H1 (cell line): Measurements from ENCODE around the gene NDUFA11. TPM values are rescaled to one million over a fixed set of nuclear protein-coding genes. Genes with fewer than 3 reads are reported as not detected.

Source experiments
- CTCF ChIA-PET: fragments of 300-600 bp; sonication (Branson Sonifier 250); formaldehyde crosslinking; loops from one replicate; lab custom pipeline; 2021; ENCODE audit not compliant: partially characterized antibody; lab: Charles Lee
- POLR2A ChIA-PET: fragments of 300-600 bp; sonication (Branson Sonifier 250); formaldehyde crosslinking; loops from one replicate; lab custom pipeline; 2021; ENCODE audit warnings: inconsistent platforms; ENCODE audit not compliant: partially characterized antibody; lab: Charles Lee
- DNase-seq, 2 experiments: peaks; one replicate each; pipeline versions ENCODE4 v3.0.0 to v3.0.0-alpha.2; 2010 to 2022; ENCODE audit warnings: low spot score in 2 of 2, low read depth in 1 of 2, mixed read lengths in 1 of 2
- FAIRE-seq: peaks from 2 replicates; lab custom pipeline; 2011; peaks lifted over from hg19 to GRCh38; lab: Jason Lieb, UNC
- H2AFZ ChIP-seq: 2 replicates; pipeline ENCODE4 v1.8.1; 2012; ENCODE audit warnings: low read length, inconsistent platforms
- H2AK5ac ChIP-seq: 2 replicates; pipeline ENCODE4 v1.6.1; 2013; ENCODE audit warnings: low read depth, low read length
- H2BK120ac ChIP-seq: replicated peaks from 2 replicates; pipeline ENCODE3; 2013; ENCODE audit warnings: low read depth, low read length, inconsistent platforms
- H2BK12ac ChIP-seq: 2 replicates; pipeline ENCODE4 v1.6.1; 2013; ENCODE audit warnings: low read depth, low read length
- H2BK15ac ChIP-seq: 2 replicates; pipeline ENCODE4 v1.6.1; 2013; ENCODE audit warnings: low read length
- H2BK20ac ChIP-seq: 2 replicates; pipeline ENCODE4 v1.6.1; 2013; ENCODE audit warnings: low read length
- H2BK5ac ChIP-seq: 2 replicates; pipeline ENCODE4 v1.6.1; 2013; ENCODE audit warnings: low read depth, low read length
- H3K14ac ChIP-seq: 2 replicates; pipeline ENCODE4 v1.6.1; 2013; ENCODE audit warnings: inconsistent platforms; ENCODE audit not compliant: insufficient read length
- H3K18ac ChIP-seq: 2 replicates; pipeline ENCODE4 v1.6.1; 2013; ENCODE audit warnings: low read length; ENCODE audit errors: extremely low read depth
- H3K23ac ChIP-seq: 2 replicates; pipeline ENCODE4 v1.6.1; 2013; ENCODE audit warnings: inconsistent platforms; ENCODE audit not compliant: insufficient read length
- H3K23me2 ChIP-seq: 2 replicates; pipeline ENCODE4 v1.6.1; 2013; ENCODE audit warnings: low read depth, low read length
- H3K27ac ChIP-seq: 2 replicates; pipeline ENCODE4 v1.6.1; 2011; ENCODE audit warnings: low read depth, low read length, inconsistent platforms
- H3K27me3 ChIP-seq, 4 experiments: replicated peaks in 1 of 4; 1 replicate in 1 of 4; 2 replicates in 3 of 4; pipeline versions ENCODE4 v1.6.1 to v1.8.1; 2011 to 2013; ENCODE audit warnings: low read length in 3 of 4, mild to moderate bottlenecking in 3 of 4, inconsistent platforms in 2 of 4, mixed read lengths in 2 of 4, moderate library complexity in 1 of 4; ENCODE audit not compliant: control insufficient read depth in 3 of 4, insufficient read depth in 3 of 4; ENCODE audit errors: extremely low read depth in 1 of 4
- H3K36me3 ChIP-seq, 4 experiments: 2 replicates each; pipeline versions ENCODE4 v1.6.1 to v1.8.1; 2011 to 2013; ENCODE audit warnings: mild to moderate bottlenecking in 4 of 4, low read length in 3 of 4, moderate library complexity in 2 of 4, control low read depth in 1 of 4, inconsistent platforms in 1 of 4; ENCODE audit not compliant: insufficient read depth in 4 of 4, control insufficient read depth in 2 of 4
- H3K4ac ChIP-seq: replicated peaks from 2 replicates; pipeline ENCODE3; 2013; ENCODE audit warnings: low read length, low read depth, mixed read lengths, inconsistent platforms; ENCODE audit not compliant: insufficient read length
- H3K4me1 ChIP-seq, 4 experiments: replicated peaks in 1 of 4; 1 replicate in 1 of 4; 2 replicates in 3 of 4; pipeline versions ENCODE4 v1.6.1 to v1.8.1; 2011 to 2013; ENCODE audit warnings: low read length in 3 of 4, inconsistent platforms in 2 of 4, mixed read lengths in 1 of 4; ENCODE audit not compliant: insufficient read depth in 4 of 4, control insufficient read depth in 3 of 4
- H3K4me2 ChIP-seq, 2 experiments: 2 replicates each; pipeline versions ENCODE4 v1.6.1 to v1.8.1; 2011 to 2013; ENCODE audit warnings: low read depth in 2 of 2, low read length in 2 of 2, control low read depth in 1 of 2, inconsistent platforms in 1 of 2, mild to moderate bottlenecking in 1 of 2; ENCODE audit not compliant: insufficient read depth in 1 of 2
- H3K4me3 ChIP-seq, 4 experiments: fragments of 200-600, 300-600 bp in 1 of 4; sonication (generic), shearing (Covaris generic), sonication (Bioruptor Twin) in 1 of 4; 2 replicates each; pipeline versions ENCODE4 v1.5.1 to v1.8.1; 2011 to 2016; ENCODE audit warnings: low read length in 4 of 4, low read depth in 3 of 4, control low read depth in 2 of 4, inconsistent platforms in 2 of 4, mild to moderate bottlenecking in 2 of 4, mixed read lengths in 1 of 4, moderate library complexity in 1 of 4; ENCODE audit not compliant: insufficient read depth in 2 of 4; ENCODE audit errors: extremely low read depth in 1 of 4
- H3K56ac ChIP-seq: replicated peaks from 2 replicates; pipeline ENCODE3; 2013; ENCODE audit warnings: low read depth, mild to moderate bottlenecking, mixed read lengths, low read length, inconsistent platforms; ENCODE audit not compliant: insufficient read length
- H3K79me1 ChIP-seq: 2 replicates; pipeline ENCODE4 v1.6.1; 2013; ENCODE audit warnings: low read depth, low read length, control low read depth
- H3K79me2 ChIP-seq, 2 experiments: 2 replicates each; pipeline versions ENCODE4 v1.6.1 to v1.8.1; 2012 to 2013; ENCODE audit warnings: low read length in 2 of 2, mild to moderate bottlenecking in 2 of 2, inconsistent platforms in 1 of 2; ENCODE audit not compliant: insufficient read depth in 2 of 2, control insufficient read depth in 1 of 2
- H3K9ac ChIP-seq, 4 experiments: replicated peaks in 1 of 4; 1 replicate in 1 of 4; 2 replicates in 3 of 4; pipeline versions ENCODE4 v1.6.1 to v1.8.1; 2011 to 2013; ENCODE audit warnings: low read depth in 3 of 4, low read length in 3 of 4, control low read depth in 2 of 4, mild to moderate bottlenecking in 2 of 4, moderate library complexity in 2 of 4, inconsistent platforms in 1 of 4; ENCODE audit errors: extremely low read depth in 1 of 4
- H3K9me3 ChIP-seq, 2 experiments: 2 replicates each; pipeline versions ENCODE4 v1.6.1 to v1.8.1; 2012 to 2013; ENCODE audit warnings: mild to moderate bottlenecking in 2 of 2, moderate library complexity in 2 of 2, control low read depth in 1 of 2, inconsistent platforms in 1 of 2, low read depth in 1 of 2, low read length in 1 of 2, mixed read lengths in 1 of 2; ENCODE audit not compliant: insufficient read depth in 2 of 2
- H4K20me1 ChIP-seq, 2 experiments: replicated peaks in 1 of 2; 2 replicates each; pipeline versions ENCODE3 to v1.8.1; 2011 to 2013; ENCODE audit warnings: inconsistent platforms in 2 of 2, low read length in 2 of 2, mild to moderate bottlenecking in 1 of 2; ENCODE audit not compliant: insufficient read depth in 2 of 2, control insufficient read depth in 1 of 2
- H4K5ac ChIP-seq: 2 replicates; pipeline ENCODE4 v1.6.1; 2013; ENCODE audit warnings: low read length, low read depth, mixed read lengths, inconsistent platforms; ENCODE audit not compliant: insufficient read length
- H4K8ac ChIP-seq: 2 replicates; pipeline ENCODE4 v1.8.0; 2013; ENCODE audit warnings: mild to moderate bottlenecking, moderate library complexity, low read length, inconsistent platforms; ENCODE audit not compliant: insufficient read depth; ENCODE audit errors: extremely low read depth
- H4K91ac ChIP-seq: replicated peaks from 2 replicates; pipeline ENCODE3; 2013; ENCODE audit warnings: low read length, mixed read lengths, inconsistent platforms; ENCODE audit not compliant: insufficient read length
- BACH1 ChIP-seq: IDR thresholded peaks from 2 replicates; pipeline ENCODE4 v1.6.1; 2012; ENCODE audit warnings: low read length, improper control_type of control experiment
- GTF2F1 ChIP-seq: IDR thresholded peaks from 2 replicates; pipeline ENCODE4 v1.6.1; 2012; ENCODE audit warnings: low read depth, low read length, improper control_type of control experiment, borderline replicate concordance
- SIX5 ChIP-seq: IDR thresholded peaks from 2 replicates; pipeline ENCODE4 v1.6.1; 2011; ENCODE audit warnings: mild to moderate bottlenecking, low read depth, low read length
- SP4 ChIP-seq: IDR thresholded peaks from 2 replicates; pipeline ENCODE4 v1.6.1; 2012; ENCODE audit warnings: low read length, inconsistent platforms
- SUZ12 ChIP-seq: fragments of 200-600 bp; sonication (generic); IDR thresholded peaks from 2 replicates; pipeline ENCODE4 v1.6.1; 2012; ENCODE audit warnings: mild to moderate bottlenecking, inconsistent platforms, low read length, moderate library complexity, mixed read lengths
- TAF1 ChIP-seq: IDR thresholded peaks from 2 replicates; pipeline ENCODE4 v1.6.1; 2011; ENCODE audit warnings: mild to moderate bottlenecking, low read depth, low read length
- TCF12 ChIP-seq: IDR thresholded peaks from 2 replicates; pipeline ENCODE4 v1.6.1; 2011; ENCODE audit warnings: low read depth, mild to moderate bottlenecking, low read length
- WGBS, 2 experiments: shearing (Covaris generic) in 1 of 2; methylation state at CpG; one replicate each; pipeline versions ENCODE4 v1.1.6 to v1.1.7; 2013 to 2015; ENCODE audit warnings: low lambda C conversion rate in 2 of 2, mixed read lengths in 2 of 2, inconsistent platforms in 1 of 2, low coverage in 1 of 2, missing lambda C conversion rate in 1 of 2; ENCODE audit not compliant: insufficient replicate concordance in 2 of 2, insufficient coverage in 1 of 2, insufficient read length in 1 of 2; ENCODE audit errors: extremely low coverage in 1 of 2, missing lambda C conversion rate in 1 of 2; 5-methylcytosine and 5-hydroxymethylcytosine counted together
- polyA plus RNA-seq, 7 experiments: library from polyadenylated mRNA; depleted of rRNA in 3 of 7; stranded (reverse) in 5 of 7; unstranded in 2 of 7; fragments of >200 nt in 5 of 7; fragments of 200-250 nt in 2 of 7; gene quantifications; 1 replicate in 5 of 7; 2 replicates in 1 of 7; 4 replicates in 1 of 7; pipeline versions ENCODE4 v1.2.1 to v1.2.3, GENCODE V29; 2011 to 2013; ENCODE audit warnings: missing spikeins in 2 of 7, mixed read lengths in 2 of 7
- total RNA-seq: library from RNA; stranded (reverse); fragmentation: NEBNext Ultra II Directional; extraction: Animal tissue kit (Norgen Biotek cat#: 25700); gene quantifications from 2 replicates; pipeline ENCODE4 v1.2.1, GENCODE V29; 2021
- TF ChIP-seq, protein P1 (sequence below): IDR thresholded peaks from 2 replicates; pipeline ENCODE4 v1.6.1; 2012; ENCODE audit warnings: low read length, inconsistent platforms
- TF ChIP-seq, protein P2 (sequence below): IDR thresholded peaks from 2 replicates; pipeline ENCODE4 v1.6.1; 2012; ENCODE audit warnings: inconsistent platforms
- TF ChIP-seq, protein P3 (sequence below): IDR thresholded peaks from 2 replicates; pipeline ENCODE4 v1.6.1; 2011; ENCODE audit warnings: low read depth, mild to moderate bottlenecking, low read length; ENCODE audit not compliant: insufficient read depth

NDUFA11 gene
- total and polyA plus RNA-seq, 2 of the 8 experiments (the other 6 are each of a cell fraction or from before 2014, with no cell fraction given): 205 to 1,037 TPM

DNA sequence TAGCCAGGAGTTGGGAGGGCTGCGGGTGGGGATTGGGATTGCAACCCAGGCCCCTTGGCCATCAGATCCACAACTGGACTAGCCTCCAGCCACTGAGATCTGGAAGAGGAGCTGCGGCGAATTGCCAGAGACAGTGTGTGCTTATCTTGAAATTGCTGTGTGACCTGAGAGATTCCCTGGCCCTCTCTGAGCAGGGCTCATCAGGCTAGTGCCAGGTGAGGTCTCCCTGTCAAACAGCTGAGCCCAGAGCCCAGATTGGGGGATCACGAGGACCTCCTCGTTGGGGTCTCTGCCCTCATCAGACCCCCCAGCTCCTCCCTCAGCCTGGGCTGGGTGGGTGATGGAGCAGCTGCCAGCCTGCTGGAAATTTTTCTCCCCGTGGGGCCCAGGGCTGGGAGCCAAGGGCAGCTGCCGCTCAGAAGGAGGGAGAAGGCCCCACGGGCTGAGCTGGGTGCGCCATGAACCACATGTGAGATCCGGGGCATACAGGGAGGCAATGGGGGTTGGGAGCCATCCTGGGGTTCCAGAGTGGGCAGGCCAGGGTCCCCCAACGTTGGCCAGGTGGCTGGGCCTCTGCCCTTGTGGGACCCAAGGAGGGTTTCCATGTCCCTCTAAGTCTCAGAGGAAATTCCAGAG is 40.4 kb downstream of the NDUFA11 start:
- Histone ChIP-seq H3K4me3 (no peak overlapping the region), H2BK5ac (no peak overlapping the region), H3K4me1 (no peaks in the 10 kb centered on the region; a peak in 1 of 7 replicates), H4K91ac (no peak overlapping the region), H2BK20ac (no peak overlapping the region), H3K18ac (no peak overlapping the region), H3K9me3 (no peaks in the 10 kb centered on the region), H4K8ac (no peak overlapping the region), H2BK15ac (no peak overlapping the region), H3K23ac (no peak overlapping the region), H3K79me2 (no peaks in the 10 kb centered on the region), H2BK120ac (no peak overlapping the region), H3K36me3 (no peaks in the 10 kb centered on the region), H3K4ac (no peak overlapping the region), H3K9ac (no peak overlapping the region), H3K23me2 (no peaks in the 10 kb centered on the region), H3K27me3 (peaks cover 0 to 2% (median under 1%) of the 10 kb centered on the region in 4 experiments; a peak in 2 of 7 replicates), H2AFZ (no peak overlapping the region), H2AK5ac (no peak overlapping the region), H3K14ac (no peak overlapping the region), H4K20me1 (no peaks in the 10 kb centered on the region), H3K27ac (no peak overlapping the region), H3K56ac (no peak overlapping the region), H3K4me2 (no peak overlapping the region), H4K5ac (no peak overlapping the region), H3K79me1 (no peaks in the 10 kb centered on the region), H2BK12ac (no peak overlapping the region)
- FAIRE-seq: no peak
- TF ChIP-seq GTF2F1: no peak
- TF ChIP-seq, protein P1, sequence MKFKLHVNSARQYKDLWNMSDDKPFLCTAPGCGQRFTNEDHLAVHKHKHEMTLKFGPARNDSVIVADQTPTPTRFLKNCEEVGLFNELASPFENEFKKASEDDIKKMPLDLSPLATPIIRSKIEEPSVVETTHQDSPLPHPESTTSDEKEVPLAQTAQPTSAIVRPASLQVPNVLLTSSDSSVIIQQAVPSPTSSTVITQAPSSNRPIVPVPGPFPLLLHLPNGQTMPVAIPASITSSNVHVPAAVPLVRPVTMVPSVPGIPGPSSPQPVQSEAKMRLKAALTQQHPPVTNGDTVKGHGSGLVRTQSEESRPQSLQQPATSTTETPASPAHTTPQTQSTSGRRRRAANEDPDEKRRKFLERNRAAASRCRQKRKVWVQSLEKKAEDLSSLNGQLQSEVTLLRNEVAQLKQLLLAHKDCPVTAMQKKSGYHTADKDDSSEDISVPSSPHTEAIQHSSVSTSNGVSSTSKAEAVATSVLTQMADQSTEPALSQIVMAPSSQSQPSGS: no peak
- TF ChIP-seq, protein P2, sequence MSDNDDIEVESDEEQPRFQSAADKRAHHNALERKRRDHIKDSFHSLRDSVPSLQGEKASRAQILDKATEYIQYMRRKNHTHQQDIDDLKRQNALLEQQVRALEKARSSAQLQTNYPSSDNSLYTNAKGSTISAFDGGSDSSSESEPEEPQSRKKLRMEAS: no peak
- no peak for TF ChIP-seq TAF1
- TF ChIP-seq TCF12: no peak
- TF ChIP-seq SUZ12: no peak
- TF ChIP-seq SP4: no peak
- no peak for TF ChIP-seq BACH1
- TF ChIP-seq SIX5: no peak
- TF ChIP-seq, protein P3, sequence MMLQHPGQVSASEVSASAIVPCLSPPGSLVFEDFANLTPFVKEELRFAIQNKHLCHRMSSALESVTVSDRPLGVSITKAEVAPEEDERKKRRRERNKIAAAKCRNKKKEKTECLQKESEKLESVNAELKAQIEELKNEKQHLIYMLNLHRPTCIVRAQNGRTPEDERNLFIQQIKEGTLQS: no peak
- 63% methylated on average over 4 of the region's 11 CpGs; no CpG with 5 or more reads in 1 of the 2 experiments for WGBS, 2 experiments
- POLR2A ChIA-PET: interaction anchor here (0.6 to 2.1 kb wide), 4 partner anchors 10 to 34 kb away, joined by 3 to 7 read pairs (median 5); no protein-coding TSS in a partner anchor
- DNase-seq: no peak
- CTCF ChIA-PET: interaction anchor here (0.7 to 1.5 kb wide), 2 partner anchors 13 to 55 kb away, joined by 3 to 4 read pairs; no protein-coding TSS in a partner anchor
